GM13977 (cell line): ENCODE data around the gene SH3RF2.

Experiments
- DNase-seq: peaks from one replicate; pipeline ENCODE4 v3.0.0; 2012; ENCODE audit warnings: low spot score
- in situ Hi-C: fragments of 300-500 bp; cut with MboI; formaldehyde crosslinking; loops from one replicate; pipeline ENCODE4 v1.12.0; 2022; ENCODE audit warnings: low sequenced_read_pairs, low pct_unique_long_range_greater_than_20kb, mixed read lengths, inconsistent platforms; ENCODE audit not compliant: unreplicated experiment
- TF ChIP-seq, protein P1 (sequence below): IDR thresholded peaks from 2 replicates; pipeline ENCODE4 v1.5.1; 2012; ENCODE audit warnings: mild to moderate bottlenecking, control low read depth; ENCODE audit not compliant: insufficient read depth; ENCODE audit errors: extremely low read depth, missing control alignments

SH3RF2 gene

DNA sequence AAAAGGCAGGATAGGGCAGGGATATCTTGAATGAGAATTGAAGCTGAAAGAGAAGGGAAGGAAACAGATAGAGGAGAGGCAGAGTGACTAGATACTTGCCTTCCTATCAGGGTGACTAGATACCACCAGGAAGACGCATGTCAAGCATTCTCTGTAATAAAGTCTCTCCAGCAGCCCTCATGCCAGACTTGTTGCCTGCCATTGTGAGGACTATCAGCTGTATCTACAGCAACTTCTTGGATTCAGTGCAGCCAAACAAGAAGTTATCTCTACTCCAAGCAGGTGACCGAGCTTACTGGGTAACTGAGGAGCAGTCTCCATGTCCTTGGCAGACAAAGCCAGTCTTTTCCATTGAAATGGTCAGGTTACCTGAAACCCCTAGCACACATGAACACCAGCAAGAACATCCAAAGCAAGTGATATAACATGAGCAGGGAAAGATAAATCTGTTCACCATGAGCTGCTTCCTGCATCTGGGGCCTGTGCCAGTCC is 9.3 kb downstream of the SH3RF2 start:
- in situ Hi-C loops = no loop called here
- no peak for DNase-seq

DNA sequence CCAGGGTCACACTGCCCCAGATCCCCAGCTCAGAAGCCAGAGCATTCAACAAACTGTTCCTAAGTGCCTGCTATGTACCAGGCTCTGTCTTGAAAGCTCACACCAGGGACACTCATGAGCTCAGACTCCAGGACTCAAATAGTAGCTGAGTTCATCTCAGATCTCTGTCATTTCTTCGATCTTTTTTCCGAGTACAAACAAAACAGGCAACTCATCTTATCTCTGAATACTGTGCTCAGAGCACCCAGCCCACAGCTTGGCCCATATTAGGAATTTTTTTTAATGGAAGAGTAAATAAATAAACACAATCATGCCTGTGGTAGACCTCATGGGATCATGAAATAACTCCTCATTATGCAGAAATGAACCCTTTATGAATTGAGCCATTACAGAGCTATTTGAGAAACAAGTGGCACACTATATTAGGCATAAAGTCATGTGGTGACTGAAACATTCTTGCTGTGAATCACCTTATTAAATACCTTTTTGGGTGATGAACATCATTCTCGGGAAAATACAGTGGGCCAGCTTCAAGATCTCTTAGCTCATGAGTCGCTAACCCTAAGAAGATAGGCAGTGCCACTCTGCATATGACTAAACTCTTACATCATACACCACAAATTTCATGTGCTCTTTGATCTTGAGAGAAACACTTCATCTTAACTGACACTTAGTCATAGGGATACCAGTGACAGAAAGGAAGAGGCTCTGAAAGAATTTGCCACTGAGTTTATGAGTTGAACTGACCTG is 9.9 kb downstream of the SH3RF2 start:
- TF ChIP-seq, protein P1, sequence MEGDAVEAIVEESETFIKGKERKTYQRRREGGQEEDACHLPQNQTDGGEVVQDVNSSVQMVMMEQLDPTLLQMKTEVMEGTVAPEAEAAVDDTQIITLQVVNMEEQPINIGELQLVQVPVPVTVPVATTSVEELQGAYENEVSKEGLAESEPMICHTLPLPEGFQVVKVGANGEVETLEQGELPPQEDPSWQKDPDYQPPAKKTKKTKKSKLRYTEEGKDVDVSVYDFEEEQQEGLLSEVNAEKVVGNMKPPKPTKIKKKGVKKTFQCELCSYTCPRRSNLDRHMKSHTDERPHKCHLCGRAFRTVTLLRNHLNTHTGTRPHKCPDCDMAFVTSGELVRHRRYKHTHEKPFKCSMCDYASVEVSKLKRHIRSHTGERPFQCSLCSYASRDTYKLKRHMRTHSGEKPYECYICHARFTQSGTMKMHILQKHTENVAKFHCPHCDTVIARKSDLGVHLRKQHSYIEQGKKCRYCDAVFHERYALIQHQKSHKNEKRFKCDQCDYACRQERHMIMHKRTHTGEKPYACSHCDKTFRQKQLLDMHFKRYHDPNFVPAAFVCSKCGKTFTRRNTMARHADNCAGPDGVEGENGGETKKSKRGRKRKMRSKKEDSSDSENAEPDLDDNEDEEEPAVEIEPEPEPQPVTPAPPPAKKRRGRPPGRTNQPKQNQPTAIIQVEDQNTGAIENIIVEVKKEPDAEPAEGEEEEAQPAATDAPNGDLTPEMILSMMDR = no peak
- peak; percentile 28 for DNase-seq
- in situ Hi-C loops = no loop called here

More for the DNA sequence above, 9.3 kb downstream of the SH3RF2 start:
- TF ChIP-seq, protein P1 = no peak

DNA sequence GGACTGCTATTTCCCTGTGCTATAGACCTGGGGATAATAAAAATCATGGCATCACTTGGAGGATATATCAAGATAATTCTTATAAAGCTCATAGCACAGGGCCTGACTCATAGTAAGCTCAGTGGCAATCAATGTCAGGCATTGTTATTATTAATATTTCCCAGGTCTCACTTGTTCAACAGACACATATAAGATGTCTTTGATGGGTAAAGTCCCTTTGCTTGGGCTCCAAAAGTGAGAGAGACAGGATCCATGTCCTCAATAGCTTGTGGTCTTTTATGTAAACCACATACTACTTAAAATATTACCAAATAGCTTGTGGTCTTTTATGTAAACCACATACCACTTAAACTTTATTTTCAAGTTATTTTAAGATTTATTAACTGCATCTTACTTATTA is 11.2 kb downstream of the SH3RF2 start:
- in situ Hi-C loops = no loop called here
- DNase-seq = no peak
- TF ChIP-seq, protein P1 = no peak

DNA sequence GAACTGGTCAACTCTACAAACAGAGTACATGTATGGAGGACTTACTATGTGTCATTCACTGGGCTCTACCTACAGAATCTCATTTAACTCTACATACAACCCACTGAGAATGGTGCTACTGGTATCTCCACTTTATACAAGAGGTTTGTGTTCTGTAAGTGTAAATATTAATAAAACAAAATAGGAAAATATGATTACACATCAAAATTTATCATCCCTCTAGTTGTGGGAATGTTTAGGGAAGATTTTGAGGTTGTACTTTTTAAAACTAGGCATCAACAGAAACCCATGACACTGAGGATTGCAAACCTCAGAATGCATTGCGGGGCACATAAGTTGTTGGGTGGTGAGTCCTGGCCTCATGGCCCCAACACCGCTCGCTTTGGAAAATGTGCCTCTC is 11.7 kb downstream of the SH3RF2 start:
- no peak for DNase-seq
- in situ Hi-C loops = no loop called here
- TF ChIP-seq, protein P1 = no peak

DNA sequence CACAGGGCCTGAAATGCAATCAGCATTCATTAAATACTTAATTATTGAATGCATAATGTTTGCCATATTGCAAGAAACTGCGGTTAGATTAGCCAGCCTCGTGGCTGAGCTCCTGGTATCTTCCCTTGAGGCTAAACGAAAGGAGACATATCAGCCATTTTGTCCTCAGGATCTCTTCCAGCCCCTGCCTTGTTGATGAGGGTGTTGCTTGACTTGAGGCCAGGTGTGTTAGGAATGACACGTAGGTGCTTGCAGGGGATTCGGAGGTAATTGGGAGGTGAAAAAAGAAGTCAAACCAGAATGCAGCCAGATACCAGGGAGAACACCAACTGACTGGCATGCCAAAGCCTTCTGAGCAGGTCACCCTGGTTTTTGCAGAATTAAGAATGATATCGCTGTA is 12.5 kb downstream of the SH3RF2 start:
- no peak for DNase-seq
- TF ChIP-seq, protein P1 = no peak
- in situ Hi-C loops = no loop called here

DNA sequence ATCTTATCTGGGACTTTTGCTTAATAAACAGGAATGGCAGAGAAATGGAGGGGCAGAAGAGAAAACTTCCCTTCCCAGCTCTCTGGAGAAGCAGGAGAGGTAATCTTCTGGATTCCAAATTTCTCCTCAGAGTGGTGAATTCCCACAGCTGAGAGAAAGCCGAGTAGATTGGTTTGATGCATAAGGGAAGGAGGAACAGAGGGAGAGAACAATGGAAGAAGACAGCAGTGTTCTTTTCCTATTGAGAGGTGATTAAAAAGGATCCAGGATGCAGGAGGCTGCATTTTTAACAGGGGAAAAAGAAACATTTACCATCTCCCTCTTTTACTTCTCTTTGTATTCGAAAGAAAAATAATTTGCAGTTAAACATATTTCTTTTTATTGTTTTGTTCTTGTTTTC is 13.1 kb downstream of the SH3RF2 start:
- no peak for DNase-seq
- TF ChIP-seq, protein P1 = no peak
- in situ Hi-C loops = no loop called here

DNA sequence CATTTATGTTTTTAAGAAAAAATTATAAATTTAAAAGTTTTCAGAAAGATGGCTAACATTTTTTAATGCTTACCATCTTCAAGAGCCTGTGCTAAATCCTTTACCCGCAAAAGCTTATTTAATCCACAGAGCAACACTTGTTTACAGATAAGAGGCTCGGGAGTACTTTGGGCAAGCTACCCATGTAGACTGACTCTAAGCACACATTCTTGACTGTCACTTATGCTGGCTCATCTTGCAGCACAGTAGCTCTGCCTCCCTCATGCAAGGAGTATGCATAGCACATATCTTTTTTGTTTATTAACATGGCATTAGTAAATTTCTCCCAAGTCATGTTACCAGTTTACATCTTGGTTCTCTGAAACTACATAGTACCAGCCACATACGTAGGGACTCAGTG is 14.7 kb downstream of the SH3RF2 start:
- in situ Hi-C loops = no loop called here

More for the DNA sequence above, 14.7 kb downstream of the SH3RF2 start:
- no peak for DNase-seq
- TF ChIP-seq, protein P1 = no peak
